Ishikawa (cell line): ENCODE data around the gene CARD11.

Experiments
- CEBPB ChIP-seq: IDR thresholded peaks from 2 replicates; pipeline ENCODE4 v1.6.1; 2012
- EP300 ChIP-seq: IDR thresholded peaks from 2 replicates; pipeline ENCODE4 v1.6.1; 2012; ENCODE audit warnings: borderline replicate concordance
- FOXM1 ChIP-seq: IDR thresholded peaks from 2 replicates; pipeline ENCODE4 v1.6.1; 2012; ENCODE audit warnings: low read depth, borderline replicate concordance
- NFIC ChIP-seq: IDR thresholded peaks from 2 replicates; pipeline ENCODE4 v1.6.1; 2012
- RAD21 ChIP-seq: IDR thresholded peaks from 2 replicates; pipeline ENCODE4 v1.6.1; 2012; ENCODE audit warnings: low read depth
- TCF12 ChIP-seq: IDR thresholded peaks from 2 replicates; pipeline ENCODE4 v1.6.1; 2012; ENCODE audit warnings: low read depth
- TF ChIP-seq, protein P1 (sequence below): IDR thresholded peaks from 2 replicates; pipeline ENCODE4 v1.6.1; 2012

DNA sequence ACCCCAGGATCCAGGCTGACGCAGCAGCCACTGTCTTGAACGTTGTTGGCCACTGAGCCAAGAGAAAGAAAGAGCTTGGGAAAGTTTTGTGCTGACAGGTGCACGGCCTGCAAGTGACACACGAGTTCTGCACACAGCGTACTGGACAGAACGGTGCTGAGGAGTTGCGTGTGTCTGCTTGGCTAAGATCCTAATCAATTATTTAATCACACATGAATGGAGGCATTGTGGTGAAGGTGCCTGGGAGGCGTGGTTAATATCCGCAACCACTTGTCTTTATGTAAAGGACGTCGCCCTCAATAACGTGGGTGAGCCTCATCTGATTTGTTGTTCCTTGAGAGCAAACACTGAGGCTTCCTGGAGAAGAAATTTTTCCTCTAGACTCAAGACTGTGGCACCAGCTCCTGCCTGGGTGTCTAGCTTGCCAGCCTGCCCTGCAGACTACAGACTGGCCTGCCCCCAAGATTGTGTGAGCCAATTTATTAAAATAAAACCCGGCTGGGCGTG is 183.0 kb downstream of the CARD11 start:
- TF ChIP-seq NFIC (no peak), FOXM1 (no peak), EP300 (no peak), TCF12 (no peak), RAD21 (no peak), CEBPB (no peak)
- TF ChIP-seq, protein P1, sequence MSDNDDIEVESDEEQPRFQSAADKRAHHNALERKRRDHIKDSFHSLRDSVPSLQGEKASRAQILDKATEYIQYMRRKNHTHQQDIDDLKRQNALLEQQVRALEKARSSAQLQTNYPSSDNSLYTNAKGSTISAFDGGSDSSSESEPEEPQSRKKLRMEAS: no peak
